OCI-LY3 (cell line): Measurements from ENCODE around the gene ACOT7.
A peak's percentile ranks its signal among the peaks of the same experiment; 100 is the strongest.

ENCODE experiments used
- H2AFZ ChIP-seq: fragments of 200-600, 300-600 bp; shearing (Covaris generic); 2 replicates; pipeline ENCODE4 v1.6.0; 2014; ENCODE audit warnings: antibody characterized with exemption, low read depth, low read length
- H3K27ac ChIP-seq: fragments of 200-600, 300-600 bp; sonication (generic); 2 replicates; pipeline ENCODE4 v1.5.1; 2014; ENCODE audit warnings: mild to moderate bottlenecking, low read length, moderate library complexity, mixed read lengths
- H3K27me3 ChIP-seq: fragments of 200-600, 300-600 bp; sonication (generic); 2 replicates; pipeline ENCODE4 v1.6.1; 2014; ENCODE audit warnings: low read depth, low read length, mixed read lengths
- H3K36me3 ChIP-seq: fragments of 200-600, 300-600 bp; sonication (generic); replicated peaks from 2 replicates; pipeline ENCODE3; 2014; ENCODE audit warnings: low read depth, low read length, mixed read lengths
- H3K4me1 ChIP-seq: fragments of 300-600, 200-600 bp; sonication (generic); 2 replicates; pipeline ENCODE4 v1.6.1; 2014; ENCODE audit warnings: low read length, mixed read lengths
- H3K4me2 ChIP-seq: fragments of 200-600, 300-600 bp; sonication (generic); 2 replicates; pipeline ENCODE4 v1.6.1; 2014; ENCODE audit warnings: low read length, mixed read lengths
- H3K4me3 ChIP-seq: fragments of 300-600, 200-600 bp; sonication (generic); 2 replicates; pipeline ENCODE4 v1.5.1; 2014; ENCODE audit warnings: antibody characterized with exemption, mild to moderate bottlenecking, low read length, moderate library complexity
- H3K79me2 ChIP-seq: fragments of 300-600, 200-600 bp; shearing (Covaris generic); 2 replicates; pipeline ENCODE4 v1.6.1; 2014; ENCODE audit warnings: mild to moderate bottlenecking, low read length, mixed read lengths
- H3K9ac ChIP-seq: fragments of 300-600, 200-600 bp; shearing (Covaris generic); 2 replicates; pipeline ENCODE4 v1.6.0; 2014; ENCODE audit warnings: mild to moderate bottlenecking, low read length, moderate library complexity
- H3K9me3 ChIP-seq: fragments of 200-600, 300-600 bp; shearing (Covaris generic); 2 replicates; pipeline ENCODE4 v1.6.1; 2014; ENCODE audit warnings: low read length, mixed read lengths; ENCODE audit not compliant: insufficient read depth
- H4K20me1 ChIP-seq: fragments of 200-600, 300-600 bp; sonication (generic); 2 replicates; pipeline ENCODE4 v1.6.1; 2016; ENCODE audit warnings: low read length, mixed read lengths; ENCODE audit not compliant: insufficient read depth
- CTCF ChIP-seq: fragments of 200-600, 300-600 bp; sonication (generic); IDR thresholded peaks from 2 replicates; pipeline ENCODE4 v1.5.1; 2014; ENCODE audit warnings: antibody characterized with exemption, low read length, low read depth
- EZH2phosphoT487 ChIP-seq: fragments of 200-600 bp; shearing (Covaris generic); IDR thresholded peaks from 2 replicates; pipeline ENCODE4 v1.6.1; 2018; ENCODE audit warnings: antibody characterized with exemption, mixed run types, low read depth

The ACOT7 gene

DNA sequence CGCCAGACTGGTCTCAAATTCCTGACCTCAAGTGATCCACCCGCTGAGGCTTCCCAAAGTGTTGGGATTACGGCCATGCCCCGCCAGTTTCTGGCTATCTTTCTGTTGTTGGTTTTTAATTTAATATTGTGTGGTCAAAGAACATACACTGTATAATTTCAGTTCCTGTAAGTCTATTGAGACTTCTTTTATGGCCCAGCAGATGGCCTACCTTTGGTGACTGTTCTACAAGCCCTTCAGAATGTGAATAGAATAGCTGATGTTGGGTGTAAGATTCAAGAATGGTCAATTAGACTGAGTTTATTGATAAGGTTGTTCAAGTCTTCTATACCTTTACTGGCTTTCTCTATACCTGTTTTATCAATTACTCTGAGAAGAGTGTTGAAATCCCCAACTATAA, 15.5 kb upstream of the ACOT7 start:
- Histone ChIP-seq H3K9me3 (no peaks in the 10 kb centered on the region), H3K4me2 (no peak overlapping the region), H3K36me3 (no peaks in the 10 kb centered on the region), H3K9ac (no peak overlapping the region), H3K27me3 (0 out of 2 replicates have a peak, but pooled peaks cover 4% of the 10 kb centered on the region), H3K4me3 (no peak overlapping the region), H3K79me2 (no peaks in the 10 kb centered on the region), H4K20me1 (no peaks in the 10 kb centered on the region), H3K4me1 (peaks cover 11% of the 10 kb centered on the region; the same call in 1 of the 2 replicates), H2AFZ (no peak overlapping the region), H3K27ac (no peak overlapping the region)
- TF ChIP-seq EZH2phosphoT487 (no peak), CTCF (peak; percentile 21; the same call in 1 of the 2 replicates)

- H2AFZ ChIP-seq, result no peak overlapping the region
- H3K27me3 ChIP-seq, result 0 out of 2 replicates have a peak, but pooled peaks cover 4% of the 10 kb centered on the region
- H3K36me3 ChIP-seq, result no peaks in the 10 kb centered on the region
- no peak overlapping the region for H3K9ac ChIP-seq
- H3K4me2 ChIP-seq, result no peak overlapping the region
- no peaks in the 10 kb centered on the region for H3K79me2 ChIP-seq
- TF ChIP-seq CTCF, result no peak
- TF ChIP-seq EZH2phosphoT487, result no peak
- H4K20me1 ChIP-seq, result no peaks in the 10 kb centered on the region
- no peak overlapping the region for H3K4me3 ChIP-seq
- H3K9me3 ChIP-seq, result no peaks in the 10 kb centered on the region
- peaks cover 11% of the 10 kb centered on the region; the same call in 1 of the 2 replicates for H3K4me1 ChIP-seq
- no peak overlapping the region for H3K27ac ChIP-seq
Observed at GRCh38 chr1:6408023-6408422, 14.5 kb upstream of the ACOT7 start.

DNA sequence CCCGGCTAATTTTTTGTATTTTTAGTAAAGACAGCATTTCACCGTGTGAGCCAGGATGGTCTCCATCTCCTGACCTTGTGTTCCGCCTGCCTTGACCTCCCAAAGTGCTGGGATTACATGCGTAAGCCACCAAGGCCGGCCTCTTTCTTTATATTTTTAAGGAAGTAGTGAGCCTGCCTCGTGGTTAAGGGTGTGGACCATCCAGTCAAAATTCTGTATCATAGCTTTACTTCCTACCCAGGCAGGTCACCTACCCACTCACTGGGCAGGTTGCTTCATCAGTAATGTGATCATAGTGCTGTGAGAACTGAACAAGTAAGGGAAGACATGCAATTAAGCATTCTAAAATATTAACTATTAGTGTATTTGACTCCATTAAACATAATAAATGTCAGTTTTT, 8.1 kb upstream of the ACOT7 start:
- H2AFZ ChIP-seq, result no peak overlapping the region
- no peak overlapping the region for H3K27ac ChIP-seq
- no peaks in the 10 kb centered on the region for H4K20me1 ChIP-seq
- peaks cover 4% of the 10 kb centered on the region; the same call in 1 of the 2 replicates for H3K4me1 ChIP-seq
- H3K27me3 ChIP-seq, result 0 out of 2 replicates have a peak, but pooled peaks cover 4% of the 10 kb centered on the region
- TF ChIP-seq CTCF, result no peak
- TF ChIP-seq EZH2phosphoT487, result no peak
- no peak overlapping the region for H3K9ac ChIP-seq
- H3K4me3 ChIP-seq, result no peak overlapping the region
- no peaks in the 10 kb centered on the region for H3K9me3 ChIP-seq
- H3K4me2 ChIP-seq, result no peak overlapping the region
- H3K36me3 ChIP-seq, result no peaks in the 10 kb centered on the region
- no peaks in the 10 kb centered on the region for H3K79me2 ChIP-seq

DNA sequence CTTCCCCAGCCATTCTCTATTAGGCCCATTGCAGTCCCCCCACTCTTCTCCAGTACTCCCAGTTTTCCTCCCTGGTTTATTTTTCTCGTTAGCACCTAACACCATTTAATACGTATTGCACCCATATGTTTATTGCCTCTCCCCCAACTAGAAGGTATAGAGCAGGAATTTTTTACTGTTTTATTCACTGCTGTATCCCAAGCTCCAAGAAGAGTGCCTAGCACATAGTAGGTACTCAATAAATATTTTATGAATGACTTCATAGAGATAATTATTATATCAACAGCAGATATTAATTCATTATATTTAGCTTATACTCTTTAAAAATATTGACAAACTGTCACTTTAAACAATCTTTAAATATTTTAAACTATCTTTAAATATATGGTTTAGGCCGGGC, 5.7 kb upstream of the ACOT7 start:
- no peak overlapping the region for H3K4me3 ChIP-seq
- no peaks in the 10 kb centered on the region for H3K36me3 ChIP-seq
- no peak overlapping the region for H3K27ac ChIP-seq
- H3K4me1 ChIP-seq, result peaks cover under 1% of the 10 kb centered on the region; the same call in 1 of the 2 replicates
- H3K79me2 ChIP-seq, result no peaks in the 10 kb centered on the region
- TF ChIP-seq CTCF, result no peak
- no peak for TF ChIP-seq EZH2phosphoT487
- H4K20me1 ChIP-seq, result no peaks in the 10 kb centered on the region
- H3K27me3 ChIP-seq, result no peaks in the 10 kb centered on the region
- H3K9me3 ChIP-seq, result no peaks in the 10 kb centered on the region
- H3K9ac ChIP-seq, result no peak overlapping the region
- no peak overlapping the region for H3K4me2 ChIP-seq
- no peak overlapping the region for H2AFZ ChIP-seq
